Smooth muscle cell of the coronary artery (primary cell): ENCODE data around the gene SCN3B. TPM values are rescaled to one million over a fixed set of nuclear protein-coding genes. Genes with fewer than 3 reads are reported as not detected.

Experiments used
- total RNA-seq: library from RNA; depleted of rRNA; stranded (reverse); fragments of >200 nt; gene quantifications from 2 replicates; pipeline ENCODE4 v1.2.3, GENCODE V29; 2014; ENCODE audit warnings: low replicate concordance

SCN3B gene, protein sequence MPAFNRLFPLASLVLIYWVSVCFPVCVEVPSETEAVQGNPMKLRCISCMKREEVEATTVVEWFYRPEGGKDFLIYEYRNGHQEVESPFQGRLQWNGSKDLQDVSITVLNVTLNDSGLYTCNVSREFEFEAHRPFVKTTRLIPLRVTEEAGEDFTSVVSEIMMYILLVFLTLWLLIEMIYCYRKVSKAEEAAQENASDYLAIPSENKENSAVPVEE
- under 0.01 TPM in 1 of 2 replicates, not detected in the other for total RNA-seq

DNA sequence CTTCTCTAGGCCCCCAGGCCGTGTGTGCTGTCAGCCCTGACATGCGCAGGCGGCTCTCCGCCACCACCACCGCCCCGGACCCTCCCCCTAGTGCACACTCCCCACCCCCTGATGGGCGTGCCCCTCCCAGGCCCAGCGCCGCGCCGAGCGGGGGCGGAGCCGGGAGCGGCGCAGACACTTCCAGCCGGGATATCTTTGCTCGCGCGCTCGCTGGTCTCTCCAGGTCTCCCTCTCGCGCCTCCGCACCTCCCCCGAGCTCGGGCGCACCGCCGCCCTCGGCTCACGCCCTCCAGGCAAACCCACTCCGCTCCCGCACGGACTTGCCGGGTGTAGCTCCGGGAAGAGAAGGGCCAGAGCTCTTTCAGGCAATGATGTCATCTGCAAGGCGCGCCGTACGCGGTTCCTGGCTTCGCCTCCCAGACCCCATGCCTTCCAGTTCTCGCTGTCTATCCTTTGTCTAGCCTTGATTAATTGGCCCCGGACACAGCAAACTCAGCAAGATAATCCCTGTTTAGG lies at the start of gene SCN3B:
SCN3B (minus strand) TSS at position 59 of the 516 bp plus-strand sequence. CDS start 823 bp downstream, outside the sequence.

Other genes with a start within 250 kb of the SCN3B start
- gene GRAMD1B, start 224.4 kb downstream of the SCN3B start, total RNA-seq: 0.68 and 4.0 TPM in 2 replicates
- 4.6 and 6.2 TPM in 2 replicates for gene ZNF202, start 87.0 kb upstream of the SCN3B start, total RNA-seq
- not detected in 2 replicates for gene OR6X1, start 99.9 kb upstream of the SCN3B start, total RNA-seq
- gene OR6M1, start 151.7 kb upstream of the SCN3B start, total RNA-seq: not detected in 2 replicates
- gene TMEM225, start 231.0 kb upstream of the SCN3B start, total RNA-seq: not detected in 2 replicates
- gene OR8D4, start 247.5 kb upstream of the SCN3B start, total RNA-seq: not detected in 2 replicates